Medulla oblongata (tissue), 1 donor: ENCODE data around the gene SORL1-AS1.
A peak's percentile ranks its signal among the peaks of the same experiment; 100 is the strongest.
"Not testable (repeated sequence)": the region's sequence is repeated elsewhere in the genome, so short reads cannot be mapped to it uniquely, and the experiment has no call there.

ENCODE experiments used
- DNase-seq: peaks from one replicate; pipeline ENCODE4 v3.0.0-alpha.2; 2015; ENCODE audit errors: extremely low spot score

The SORL1-AS1 gene

GRCh38 chr11:121427400-121427744 is 25.4 kb downstream of the SORL1-AS1 start:
- no peak for DNase-seq

- DNase-seq, result peak; percentile 53
Measured at GRCh38 chr11:121426476-121427399, 26.0 kb downstream of the SORL1-AS1 start.

GRCh38 chr11:121425828-121426227 is 26.9 kb downstream of the SORL1-AS1 start:
- no peak for DNase-seq

GRCh38 chr11:121422675-121423074 is 30.1 kb downstream of the SORL1-AS1 start:
- DNase-seq, result no peak

- DNase-seq, result no peak
Measured at GRCh38 chr11:121421149-121421901, 31.4 kb downstream of the SORL1-AS1 start.

GRCh38 chr11:121420398-121420797 is 32.4 kb downstream of the SORL1-AS1 start:
- no peak for DNase-seq

GRCh38 chr11:121419836-121420235 is 32.9 kb downstream of the SORL1-AS1 start:
- no peak for DNase-seq

GRCh38 chr11:121418625-121419114 is 34.1 kb downstream of the SORL1-AS1 start:
- peak; percentile 42 for DNase-seq

GRCh38 chr11:121417607-121418006 is 35.2 kb downstream of the SORL1-AS1 start:
- DNase-seq, result no peak

GRCh38 chr11:121417055-121417551 is 35.7 kb downstream of the SORL1-AS1 start:
- peak; percentile 89 for DNase-seq

GRCh38 chr11:121415856-121416255 is 36.9 kb downstream of the SORL1-AS1 start:
- DNase-seq, result no peak

- DNase-seq, result peak; percentile 27
Measured at GRCh38 chr11:121414141-121414913, 38.4 kb downstream of the SORL1-AS1 start.

GRCh38 chr11:121412711-121413415 is 39.9 kb downstream of the SORL1-AS1 start:
- DNase-seq, result no peak

GRCh38 chr11:121412000-121412587 is 40.7 kb downstream of the SORL1-AS1 start:
- no peak for DNase-seq

- not testable (repeated sequence) for DNase-seq
Measured at GRCh38 chr11:121411330-121411729, 41.4 kb downstream of the SORL1-AS1 start.

GRCh38 chr11:121410041-121410440 is 42.7 kb downstream of the SORL1-AS1 start:
- DNase-seq, result not testable (repeated sequence)

GRCh38 chr11:121408830-121409229 is 43.9 kb downstream of the SORL1-AS1 start:
- no peak for DNase-seq

- DNase-seq, result no peak
Measured at GRCh38 chr11:121406291-121406690, 46.5 kb downstream of the SORL1-AS1 start.

GRCh38 chr11:121405646-121406045 is 47.1 kb downstream of the SORL1-AS1 start:
- no peak for DNase-seq

- DNase-seq, result no peak
Measured at GRCh38 chr11:121394785-121395184, 58.0 kb downstream of the SORL1-AS1 start.

- no peak for DNase-seq
Measured at GRCh38 chr11:121393855-121394254, 58.9 kb downstream of the SORL1-AS1 start.
